Suprapubic skin (tissue), 4 donors: ENCODE data around the gene ZDHHC17. TPM values are rescaled to one million over a fixed set of nuclear protein-coding genes. Genes with fewer than 3 reads are reported as not detected.

Source experiments
- DNase-seq, 2 donors: peaks; one replicate each; pipeline ENCODE4 v3.0.0-alpha.2; 2019; ENCODE audit warnings: low spot score in 2 of 2
- H3K27ac ChIP-seq: fragments of 200-600 bp; sonication (generic); one replicate; pipeline ENCODE4 v1.5.1; 2019
- H3K27me3 ChIP-seq: fragments of 200-600 bp; sonication (generic); one replicate; pipeline ENCODE4 v1.5.1; 2019
- H3K36me3 ChIP-seq: fragments of 200-600 bp; sonication (generic); one replicate; pipeline ENCODE4 v1.5.1; 2019
- H3K4me1 ChIP-seq: fragments of 200-600 bp; sonication (generic); one replicate; pipeline ENCODE4 v1.5.1; 2019
- H3K4me3 ChIP-seq: fragments of 200-600 bp; sonication (generic); one replicate; pipeline ENCODE4 v1.5.1; 2019; ENCODE audit warnings: mild to moderate bottlenecking
- H3K9me3 ChIP-seq: fragments of 200-600 bp; sonication (generic); one replicate; pipeline ENCODE4 v1.5.1; 2019
- CTCF ChIP-seq, 2 donors: fragments of 200-600 bp in 1 of 2; fragments of 450-650 bp in 1 of 2; sonication (generic) in 1 of 2; IDR thresholded peaks; one replicate each; pipeline ENCODE4 v1.5.1; 2016 to 2019; ENCODE audit warnings: antibody characterized with exemption in 2 of 2, mild to moderate bottlenecking in 1 of 2, moderate library complexity in 1 of 2
- EP300 ChIP-seq: sonication (generic); formaldehyde crosslinking; IDR thresholded peaks from one replicate; pipeline ENCODE4 v1.6.1; 2017; ENCODE audit warnings: antibody characterized with exemption
- POLR2A ChIP-seq, 2 donors: fragments of 450-650 bp; IDR thresholded peaks; one replicate each; pipeline ENCODE4 v1.6.1; 2017; ENCODE audit warnings: antibody characterized with exemption in 2 of 2, mild to moderate bottlenecking in 2 of 2, moderate library complexity in 2 of 2
- POLR2AphosphoS5 ChIP-seq, 3 donors: sonication (generic); formaldehyde crosslinking; IDR thresholded peaks; one replicate each; pipeline ENCODE4 v1.6.1; 2017; ENCODE audit warnings: antibody characterized with exemption in 3 of 3
- WGBS: methylation state at CpG from one replicate; pipeline ENCODE4 v1.1.5; 2018; 5-methylcytosine and 5-hydroxymethylcytosine counted together
- total RNA-seq, 4 donors: library from RNA; depleted of rRNA; stranded (reverse); fragments of >200 nt; gene quantifications; one replicate each; pipeline ENCODE4 v1.1.0, GENCODE V29; 2016

ZDHHC17 gene
- total RNA-seq, 4 donors from 2014 or later, result 10.5 to 54.8 (median 19.9) TPM

GRCh38 chr12:76739896-76740295, 24.0 kb upstream of the ZDHHC17 start:
- H3K4me3 ChIP-seq, result no peak overlapping the region
- no peaks in the 10 kb centered on the region for H3K36me3 ChIP-seq
- no peak overlapping the region for H3K27ac ChIP-seq
- 49% methylated on average over 4 of the region's 4 CpGs for WGBS
- no peaks in the 10 kb centered on the region for H3K4me1 ChIP-seq
- H3K9me3 ChIP-seq, result no peaks in the 10 kb centered on the region
- H3K27me3 ChIP-seq, result no peaks in the 10 kb centered on the region
- no peak for TF ChIP-seq POLR2AphosphoS5 (IDR thresholded peaks at IDR 0.05)
- TF ChIP-seq CTCF (IDR thresholded peaks at IDR 0.05), result no peak
- no peak for TF ChIP-seq POLR2A (IDR thresholded peaks at IDR 0.05)
- no peak for TF ChIP-seq EP300
- DNase-seq, result no peak

DNA sequence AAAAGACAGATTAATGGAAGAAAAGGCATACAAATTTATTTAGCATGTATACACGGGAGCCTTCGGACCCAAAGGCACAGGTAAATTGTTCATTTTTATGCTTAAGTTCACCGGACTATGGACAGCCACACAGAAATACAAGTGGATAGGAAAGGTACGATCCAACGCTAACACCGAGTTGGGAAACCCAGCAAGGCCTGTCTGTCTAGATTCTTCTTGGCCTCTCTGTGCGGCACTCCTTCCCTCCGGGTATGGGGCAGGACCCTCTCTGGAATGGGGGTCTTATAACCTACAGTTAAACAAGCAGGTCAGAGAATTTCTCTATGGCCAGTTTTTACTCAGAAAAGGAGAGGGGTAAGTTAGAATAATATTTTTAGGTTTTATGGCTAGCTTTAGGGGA, 23.4 kb upstream of the ZDHHC17 start:
- 95% methylated on average over 8 of the region's 8 CpGs for WGBS
- DNase-seq, result no peak
- Histone ChIP-seq H3K36me3 (no peaks in the 10 kb centered on the region), H3K27ac (no peak overlapping the region), H3K9me3 (no peaks in the 10 kb centered on the region), H3K4me1 (no peaks in the 10 kb centered on the region), H3K4me3 (no peak overlapping the region), H3K27me3 (no peaks in the 10 kb centered on the region)
- no peak for TF ChIP-seq CTCF (IDR thresholded peaks at IDR 0.05)
- no peak for TF ChIP-seq POLR2AphosphoS5 (IDR thresholded peaks at IDR 0.05)
- no peak for TF ChIP-seq EP300
- TF ChIP-seq POLR2A (IDR thresholded peaks at IDR 0.05), result no peak

GRCh38 chr12:76745343-76745742, 18.6 kb upstream of the ZDHHC17 start:
- no peak overlapping the region for H3K4me3 ChIP-seq
- 83% methylated on average over 2 of the region's 2 CpGs for WGBS

GRCh38 chr12:76746516-76746915, 17.4 kb upstream of the ZDHHC17 start:
- no peak for DNase-seq
- H3K36me3 ChIP-seq, result no peaks in the 10 kb centered on the region
- H3K27me3 ChIP-seq, result no peaks in the 10 kb centered on the region
- TF ChIP-seq POLR2A (IDR thresholded peaks at IDR 0.05), result no peak
- no peak for TF ChIP-seq POLR2AphosphoS5 (IDR thresholded peaks at IDR 0.05)
- TF ChIP-seq EP300, result no peak
- TF ChIP-seq CTCF (IDR thresholded peaks at IDR 0.05), result no peak
- no peak overlapping the region for H3K27ac ChIP-seq
- no peak overlapping the region for H3K4me3 ChIP-seq
- no peaks in the 10 kb centered on the region for H3K9me3 ChIP-seq
- no peaks in the 10 kb centered on the region for H3K4me1 ChIP-seq
- 58% methylated on average over 1 of the region's 1 CpG for WGBS

More at GRCh38 chr12:76745343-76745742, 18.6 kb upstream of the ZDHHC17 start:
- Histone ChIP-seq H3K4me1 (no peaks in the 10 kb centered on the region), H3K27me3 (no peaks in the 10 kb centered on the region), H3K9me3 (no peaks in the 10 kb centered on the region), H3K36me3 (no peaks in the 10 kb centered on the region), H3K27ac (no peak overlapping the region)
- no peak for DNase-seq
- TF ChIP-seq POLR2A (IDR thresholded peaks at IDR 0.05) (no peak), POLR2AphosphoS5 (IDR thresholded peaks at IDR 0.05) (no peak), CTCF (IDR thresholded peaks at IDR 0.05) (no peak), EP300 (no peak)

GRCh38 chr12:76747245-76747644, 16.7 kb upstream of the ZDHHC17 start:
- H3K4me1 ChIP-seq, result no peaks in the 10 kb centered on the region
- H3K27me3 ChIP-seq, result no peaks in the 10 kb centered on the region
- DNase-seq, result no peak
- no peaks in the 10 kb centered on the region for H3K36me3 ChIP-seq
- no peak overlapping the region for H3K4me3 ChIP-seq
- no peak for TF ChIP-seq POLR2A (IDR thresholded peaks at IDR 0.05)
- no peak for TF ChIP-seq CTCF (IDR thresholded peaks at IDR 0.05)
- TF ChIP-seq EP300, result no peak
- TF ChIP-seq POLR2AphosphoS5 (IDR thresholded peaks at IDR 0.05), result no peak
- 96% methylated on average over 2 of the region's 2 CpGs for WGBS
- H3K9me3 ChIP-seq, result no peaks in the 10 kb centered on the region
- no peak overlapping the region for H3K27ac ChIP-seq
